ENCODE data around the gene TRAF3IP1.

TRAF3IP1 gene

GRCh38 chr2:238446371-238446770 lies 126.1 kb downstream of the TRAF3IP1 start:
- Histone ChIP-seq H3K27me3 (replicated peaks; ENCODE audit: control insufficient read depth, insufficient read depth, low read length) (no peaks in the 10 kb centered on the region), H3K9ac (ENCODE audit: low read length) (no peak overlapping the region), H3K4me1 (ENCODE audit: control insufficient read depth, insufficient read depth, low read length) (peaks cover 27% of the 10 kb centered on the region), H3K9me3 (ENCODE audit: control insufficient read depth, low read length) (no peaks in the 10 kb centered on the region), H3K4me3 (ENCODE audit: low read length) (no peak overlapping the region), H3K36me3 (ENCODE audit: control insufficient read depth, insufficient read depth, low read length, severe bottlenecking) (peaks cover 56% of the 10 kb centered on the region)
- DNase-seq (ENCODE audit: low read depth) = no peak

GRCh38 chr2:238448031-238448955 lies 128.0 kb downstream of the TRAF3IP1 start:
- Histone ChIP-seq H3K4me1 (ENCODE audit: control insufficient read depth, insufficient read depth, low read length) (peaks cover 15% of the 10 kb centered on the region), H3K27me3 (replicated peaks; ENCODE audit: control insufficient read depth, insufficient read depth, low read length) (no peaks in the 10 kb centered on the region), H3K9ac (ENCODE audit: low read length) (no peak overlapping the region), H3K4me3 (ENCODE audit: low read length) (no peak overlapping the region), H3K36me3 (ENCODE audit: control insufficient read depth, insufficient read depth, low read length, severe bottlenecking) (peaks cover 67% of the 10 kb centered on the region), H3K9me3 (ENCODE audit: control insufficient read depth, low read length) (no peaks in the 10 kb centered on the region)
- DNase-seq (ENCODE audit: low read depth) = no peak

- peaks cover 64% of the 10 kb centered on the region for H3K36me3 ChIP-seq (ENCODE audit: control insufficient read depth, insufficient read depth, low read length, severe bottlenecking)
- H3K9ac ChIP-seq (ENCODE audit: low read length) = no peak overlapping the region
- no peak overlapping the region for H3K4me3 ChIP-seq (ENCODE audit: low read length)
- no peaks in the 10 kb centered on the region for H3K9me3 ChIP-seq (ENCODE audit: control insufficient read depth, low read length)
- peaks cover 15% of the 10 kb centered on the region for H3K4me1 ChIP-seq (ENCODE audit: control insufficient read depth, insufficient read depth, low read length)
- no peak for DNase-seq (ENCODE audit: low read depth)
- no peaks in the 10 kb centered on the region for H3K27me3 ChIP-seq (replicated peaks; ENCODE audit: control insufficient read depth, insufficient read depth, low read length)
Measured at GRCh38 chr2:238449241-238449640, 128.9 kb downstream of the TRAF3IP1 start.

- Histone ChIP-seq H3K9me3 (ENCODE audit: control insufficient read depth, low read length) (no peaks in the 10 kb centered on the region), H3K36me3 (ENCODE audit: control insufficient read depth, insufficient read depth, low read length, severe bottlenecking) (peaks cover 57% of the 10 kb centered on the region), H3K27me3 (replicated peaks; ENCODE audit: control insufficient read depth, insufficient read depth, low read length) (no peaks in the 10 kb centered on the region), H3K9ac (ENCODE audit: low read length) (no peak overlapping the region), H3K4me3 (ENCODE audit: low read length) (no peak overlapping the region), H3K4me1 (ENCODE audit: control insufficient read depth, insufficient read depth, low read length) (peaks cover 15% of the 10 kb centered on the region)
- peak; percentile 69 for DNase-seq (ENCODE audit: low read depth)
Measured at GRCh38 chr2:238449909-238450417, 129.6 kb downstream of the TRAF3IP1 start.

GRCh38 chr2:238450440-238450861 lies 130.1 kb downstream of the TRAF3IP1 start:
- Histone ChIP-seq H3K9ac (ENCODE audit: low read length) (no peak overlapping the region), H3K27me3 (replicated peaks; ENCODE audit: control insufficient read depth, insufficient read depth, low read length) (no peaks in the 10 kb centered on the region), H3K9me3 (ENCODE audit: control insufficient read depth, low read length) (no peaks in the 10 kb centered on the region), H3K36me3 (ENCODE audit: control insufficient read depth, insufficient read depth, low read length, severe bottlenecking) (peaks cover 52% of the 10 kb centered on the region), H3K4me3 (ENCODE audit: low read length) (no peak overlapping the region), H3K4me1 (ENCODE audit: control insufficient read depth, insufficient read depth, low read length) (peaks cover 15% of the 10 kb centered on the region)
- no peak for DNase-seq (ENCODE audit: low read depth)
